ENCODE data around the gene STC2. TPM values are rescaled to one million over a fixed set of nuclear protein-coding genes. Genes with fewer than 3 reads are reported as not detected.

The STC2 gene
- total and polyA plus RNA-seq, 10 of the 15 experiments (the other 5 are each of a cell fraction or from before 2014, with no cell fraction given): 0.05 to 4.8 (median 2.0) TPM

DNA sequence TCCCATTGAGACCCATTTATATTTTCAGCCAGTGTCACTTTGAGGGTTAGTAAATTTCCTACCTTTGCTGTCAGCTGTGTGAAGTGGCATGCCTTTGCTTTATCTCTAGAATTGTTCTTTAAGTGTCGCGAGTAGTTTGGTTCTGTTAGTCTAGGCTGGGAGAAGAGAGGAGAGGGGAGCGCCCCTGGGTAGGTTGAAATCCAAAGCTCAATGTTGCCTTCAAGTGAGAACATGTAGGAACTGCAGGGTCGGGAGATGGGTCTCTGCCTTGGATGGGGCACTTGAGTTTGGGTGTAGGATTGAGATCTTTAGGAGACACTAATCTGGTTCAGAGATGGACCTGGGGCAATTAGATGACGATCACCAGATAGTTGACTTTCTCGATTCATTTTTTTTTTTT is 46.3 kb downstream of the STC2 start (continued):
- TF ChIP-seq, protein P1, sequence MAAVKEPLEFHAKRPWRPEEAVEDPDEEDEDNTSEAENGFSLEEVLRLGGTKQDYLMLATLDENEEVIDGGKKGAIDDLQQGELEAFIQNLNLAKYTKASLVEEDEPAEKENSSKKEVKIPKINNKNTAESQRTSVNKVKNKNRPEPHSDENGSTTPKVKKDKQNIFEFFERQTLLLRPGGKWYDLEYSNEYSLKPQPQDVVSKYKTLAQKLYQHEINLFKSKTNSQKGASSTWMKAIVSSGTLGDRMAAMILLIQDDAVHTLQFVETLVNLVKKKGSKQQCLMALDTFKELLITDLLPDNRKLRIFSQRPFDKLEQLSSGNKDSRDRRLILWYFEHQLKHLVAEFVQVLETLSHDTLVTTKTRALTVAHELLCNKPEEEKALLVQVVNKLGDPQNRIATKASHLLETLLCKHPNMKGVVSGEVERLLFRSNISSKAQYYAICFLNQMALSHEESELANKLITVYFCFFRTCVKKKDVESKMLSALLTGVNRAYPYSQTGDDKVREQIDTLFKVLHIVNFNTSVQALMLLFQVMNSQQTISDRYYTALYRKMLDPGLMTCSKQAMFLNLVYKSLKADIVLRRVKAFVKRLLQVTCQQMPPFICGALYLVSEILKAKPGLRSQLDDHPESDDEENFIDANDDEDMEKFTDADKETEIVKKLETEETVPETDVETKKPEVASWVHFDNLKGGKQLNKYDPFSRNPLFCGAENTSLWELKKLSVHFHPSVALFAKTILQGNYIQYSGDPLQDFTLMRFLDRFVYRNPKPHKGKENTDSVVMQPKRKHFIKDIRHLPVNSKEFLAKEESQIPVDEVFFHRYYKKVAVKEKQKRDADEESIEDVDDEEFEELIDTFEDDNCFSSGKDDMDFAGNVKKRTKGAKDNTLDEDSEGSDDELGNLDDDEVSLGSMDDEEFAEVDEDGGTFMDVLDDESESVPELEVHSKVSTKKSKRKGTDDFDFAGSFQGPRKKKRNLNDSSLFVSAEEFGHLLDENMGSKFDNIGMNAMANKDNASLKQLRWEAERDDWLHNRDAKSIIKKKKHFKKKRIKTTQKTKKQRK (IDR thresholded peaks at IDR 0.05; ENCODE audit: low read depth, low read length): no peak

DNA sequence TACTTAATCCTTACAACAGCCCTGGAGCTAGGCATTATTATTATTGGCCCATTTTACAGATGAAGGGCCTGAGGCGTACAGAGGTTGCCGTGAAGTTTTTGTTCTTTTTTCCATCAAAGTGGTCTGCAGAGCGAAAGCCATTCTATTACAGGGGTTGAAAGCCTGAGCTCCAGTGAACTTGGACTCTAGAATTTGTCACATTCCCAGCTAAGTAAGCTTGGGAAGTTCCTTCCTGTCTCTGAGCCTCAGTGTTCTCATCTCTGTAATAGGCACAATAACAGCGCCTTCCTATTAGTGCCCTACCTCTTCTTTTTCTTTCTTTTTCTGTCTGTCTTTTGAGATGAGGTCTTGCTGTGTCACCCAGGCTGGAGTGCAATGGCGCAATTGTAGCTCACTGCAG is 49.0 kb downstream of the STC2 start:
- ChIA-PET RAD21 (ENCODE audit: unreplicated experiment) (interaction anchor here (0.9 kb wide), 1 partner anchor 311 kb away, joined by 3 read pairs; no protein-coding TSS in a partner anchor), SMC1A (ENCODE audit: uncharacterized antibody, unreplicated experiment) (interaction anchor here (0.7 kb wide), 1 partner anchor 312 kb away, joined by 3 read pairs; no protein-coding TSS in a partner anchor), POLR2A (interaction anchor here (0.5 to 0.6 kb wide), 2 partner anchors 197 to 265 kb away, joined by 4 to 9 read pairs; no protein-coding TSS in a partner anchor), CTCF (no interaction called here)
- no TSS peak for BruUV-seq (replicated peaks)
- no peak for DNase-seq (ENCODE audit: low read depth, low spot score)
- in situ Hi-C loops (cut with MboI) (no loop called here), intact Hi-C loops (cut with micrococcal nuclease; ENCODE audit: unreplicated experiment) (loop anchor here (10.0 kb wide), 1 partner anchor 574 kb away; no protein-coding TSS in a partner anchor)
- no peak for ATAC-seq
- no peak overlapping the region for H3K9ac ChIP-seq (ENCODE audit: control insufficient read depth, insufficient read depth, low read length)
- no peak overlapping the region for H3K4me3 ChIP-seq
- H3K36me3 ChIP-seq (ENCODE audit: control insufficient read depth in 2 of 2, insufficient read depth in 2 of 2, low read length in 1 of 2): no peaks in the 10 kb centered on the region
- peaks cover 0 to 2% of the 10 kb centered on the region in 2 experiments; a peak in 1 of 4 replicates for H3K27me3 ChIP-seq (replicated peaks in 1 of 2; ENCODE audit: control insufficient read depth in 2 of 2, insufficient read depth in 2 of 2, low read length in 1 of 2)
- no peak for FAIRE-seq
- H3K9me3 ChIP-seq (replicated peaks; ENCODE audit: control insufficient read depth, insufficient read depth, low read length): no peaks in the 10 kb centered on the region; the same call in 2 of the 3 replicates
- 69% methylated on average over 5 of the region's 5 CpGs for WGBS (ENCODE audit: insufficient coverage, insufficient replicate concordance, low lambda C conversion rate, missing lambda C conversion rate)
- H3K27ac ChIP-seq (ENCODE audit: control insufficient read depth, insufficient read depth): no peak overlapping the region
- peaks cover 5% of the 10 kb centered on the region; the same call in 1 of the 2 replicates for H3K4me1 ChIP-seq (ENCODE audit: control insufficient read depth, insufficient read depth, low read length)
- TF ChIP-seq TARDBP (IDR thresholded peaks at IDR 0.05; ENCODE audit: borderline replicate concordance) (no peak), MEF2A (IDR thresholded peaks at IDR 0.05; ENCODE audit: insufficient read depth, low read depth, low read length) (no peak), YBX1 (IDR thresholded peaks at IDR 0.05) (no peak)
- TF ChIP-seq, protein P2, sequence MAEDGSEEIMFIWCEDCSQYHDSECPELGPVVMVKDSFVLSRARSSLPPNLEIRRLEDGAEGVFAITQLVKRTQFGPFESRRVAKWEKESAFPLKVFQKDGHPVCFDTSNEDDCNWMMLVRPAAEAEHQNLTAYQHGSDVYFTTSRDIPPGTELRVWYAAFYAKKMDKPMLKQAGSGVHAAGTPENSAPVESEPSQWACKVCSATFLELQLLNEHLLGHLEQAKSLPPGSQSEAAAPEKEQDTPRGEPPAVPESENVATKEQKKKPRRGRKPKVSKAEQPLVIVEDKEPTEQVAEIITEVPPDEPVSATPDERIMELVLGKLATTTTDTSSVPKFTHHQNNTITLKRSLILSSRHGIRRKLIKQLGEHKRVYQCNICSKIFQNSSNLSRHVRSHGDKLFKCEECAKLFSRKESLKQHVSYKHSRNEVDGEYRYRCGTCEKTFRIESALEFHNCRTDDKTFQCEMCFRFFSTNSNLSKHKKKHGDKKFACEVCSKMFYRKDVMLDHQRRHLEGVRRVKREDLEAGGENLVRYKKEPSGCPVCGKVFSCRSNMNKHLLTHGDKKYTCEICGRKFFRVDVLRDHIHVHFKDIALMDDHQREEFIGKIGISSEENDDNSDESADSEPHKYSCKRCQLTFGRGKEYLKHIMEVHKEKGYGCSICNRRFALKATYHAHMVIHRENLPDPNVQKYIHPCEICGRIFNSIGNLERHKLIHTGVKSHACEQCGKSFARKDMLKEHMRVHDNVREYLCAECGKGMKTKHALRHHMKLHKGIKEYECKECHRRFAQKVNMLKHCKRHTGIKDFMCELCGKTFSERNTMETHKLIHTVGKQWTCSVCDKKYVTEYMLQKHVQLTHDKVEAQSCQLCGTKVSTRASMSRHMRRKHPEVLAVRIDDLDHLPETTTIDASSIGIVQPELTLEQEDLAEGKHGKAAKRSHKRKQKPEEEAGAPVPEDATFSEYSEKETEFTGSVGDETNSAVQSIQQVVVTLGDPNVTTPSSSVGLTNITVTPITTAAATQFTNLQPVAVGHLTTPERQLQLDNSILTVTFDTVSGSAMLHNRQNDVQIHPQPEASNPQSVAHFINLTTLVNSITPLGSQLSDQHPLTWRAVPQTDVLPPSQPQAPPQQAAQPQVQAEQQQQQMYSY (CRISPR knock-in tag; IDR thresholded peaks at IDR 0.05): no peak
- TF ChIP-seq, protein P3, sequence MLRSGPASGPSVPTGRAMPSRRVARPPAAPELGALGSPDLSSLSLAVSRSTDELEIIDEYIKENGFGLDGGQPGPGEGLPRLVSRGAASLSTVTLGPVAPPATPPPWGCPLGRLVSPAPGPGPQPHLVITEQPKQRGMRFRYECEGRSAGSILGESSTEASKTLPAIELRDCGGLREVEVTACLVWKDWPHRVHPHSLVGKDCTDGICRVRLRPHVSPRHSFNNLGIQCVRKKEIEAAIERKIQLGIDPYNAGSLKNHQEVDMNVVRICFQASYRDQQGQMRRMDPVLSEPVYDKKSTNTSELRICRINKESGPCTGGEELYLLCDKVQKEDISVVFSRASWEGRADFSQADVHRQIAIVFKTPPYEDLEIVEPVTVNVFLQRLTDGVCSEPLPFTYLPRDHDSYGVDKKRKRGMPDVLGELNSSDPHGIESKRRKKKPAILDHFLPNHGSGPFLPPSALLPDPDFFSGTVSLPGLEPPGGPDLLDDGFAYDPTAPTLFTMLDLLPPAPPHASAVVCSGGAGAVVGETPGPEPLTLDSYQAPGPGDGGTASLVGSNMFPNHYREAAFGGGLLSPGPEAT (IDR thresholded peaks at IDR 0.05; ENCODE audit: low read depth): no peak
- no peak overlapping the region for H3K4me2 ChIP-seq (ENCODE audit: control insufficient read depth, insufficient read depth)
- no peaks in the 10 kb centered on the region for H3K79me2 ChIP-seq (ENCODE audit: control insufficient read depth, insufficient read depth, low read length)
- H2AFZ ChIP-seq (ENCODE audit: control insufficient read depth, low read depth, low read length): no peak overlapping the region
- H4K20me1 ChIP-seq (ENCODE audit: control insufficient read depth, insufficient read depth): no peaks in the 10 kb centered on the region

All from GM12878 (cell line).